ENCODE results near the gene ASAP3.
"Not testable (repeated sequence)": the region's sequence is repeated elsewhere in the genome, so short reads cannot be mapped to it uniquely, and the experiment has no call there.

The ASAP3 gene

DNA sequence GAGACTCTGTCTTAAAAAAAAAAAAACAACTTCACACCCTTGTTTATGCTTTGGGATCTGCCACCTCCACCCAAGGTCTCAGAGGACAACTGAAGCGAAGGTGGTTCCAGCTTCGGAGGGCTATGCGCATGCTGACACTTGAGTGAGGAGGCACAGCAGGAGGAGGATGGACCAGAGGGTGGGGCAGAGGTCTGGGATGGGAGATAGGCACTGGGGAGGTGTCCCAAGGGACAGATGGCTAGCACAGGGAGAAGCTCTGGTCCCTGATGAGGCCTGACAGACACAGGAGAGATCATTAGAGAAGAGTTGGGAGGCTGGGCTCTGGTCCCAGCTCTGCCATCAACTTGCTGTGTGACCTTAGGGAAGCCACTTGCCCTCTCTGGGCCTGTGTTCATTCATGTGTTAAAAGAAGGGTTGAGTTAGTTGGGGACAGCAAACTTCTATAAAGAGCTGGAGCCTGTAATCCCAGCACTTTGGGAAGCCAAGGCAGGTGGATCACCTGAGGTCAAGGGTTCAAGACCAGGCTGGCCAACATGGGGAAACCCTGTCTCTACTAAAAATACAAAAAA, 30.2 kb upstream of the ASAP3 start:
- DNase-seq (ENCODE audit: low spot score) = no peak

DNA sequence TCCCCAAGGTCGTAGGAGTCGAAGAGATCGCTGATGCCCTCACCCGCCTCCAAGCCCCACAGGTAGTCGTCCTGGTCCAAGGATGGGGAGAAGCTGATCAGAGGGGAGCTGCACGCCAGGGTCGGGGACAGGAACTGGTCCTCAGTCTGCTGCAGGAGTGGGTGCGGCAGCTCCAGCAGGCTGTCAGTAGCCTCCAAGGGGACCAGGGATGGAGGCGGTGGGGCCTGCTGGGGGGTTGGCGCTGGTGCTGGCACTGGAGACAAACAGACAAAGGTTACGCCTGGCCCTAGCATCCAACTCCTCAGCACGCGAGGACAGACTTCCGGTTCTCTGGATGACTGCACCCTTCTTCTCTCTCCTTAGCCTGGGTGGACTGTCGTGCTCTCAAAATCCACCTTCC, 25.9 kb upstream of the ASAP3 start:
- DNase-seq (ENCODE audit: low spot score) = no peak

DNA sequence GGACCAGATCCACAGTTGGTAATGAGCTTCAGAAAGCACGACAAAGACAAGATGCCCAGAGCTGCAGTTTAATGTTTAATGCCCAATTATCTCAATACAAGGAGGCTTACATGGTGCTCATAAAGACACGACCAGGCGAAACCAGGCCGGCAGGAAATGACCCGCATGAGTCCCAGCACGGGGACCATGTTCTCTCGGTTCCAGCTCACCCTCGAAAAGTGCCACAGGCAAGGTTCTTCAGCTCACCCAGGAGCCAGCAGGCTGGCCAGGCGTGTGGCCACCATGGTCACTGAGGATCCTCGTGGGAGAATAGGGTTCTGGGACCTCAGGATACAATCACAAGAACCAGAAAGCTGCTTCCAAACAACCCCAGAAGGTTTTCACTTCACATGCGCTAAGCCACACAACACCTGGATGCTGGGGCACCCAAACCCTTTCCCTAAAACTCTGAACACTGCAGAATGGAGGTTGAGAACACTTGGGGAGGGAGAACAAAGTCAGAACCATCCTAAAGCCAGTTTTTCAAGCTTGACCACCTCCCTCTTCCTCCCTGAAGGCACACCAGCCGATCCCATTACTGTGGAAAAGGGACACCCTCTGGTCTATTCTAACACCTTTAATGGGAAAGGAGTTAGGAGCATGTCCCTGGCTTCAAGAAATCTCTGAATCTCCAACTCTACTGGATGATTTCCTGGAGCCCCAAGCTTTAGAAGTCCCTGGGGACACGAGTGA, 22.6 kb upstream of the ASAP3 start:
- DNase-seq (ENCODE audit: low spot score) = no peak

DNA sequence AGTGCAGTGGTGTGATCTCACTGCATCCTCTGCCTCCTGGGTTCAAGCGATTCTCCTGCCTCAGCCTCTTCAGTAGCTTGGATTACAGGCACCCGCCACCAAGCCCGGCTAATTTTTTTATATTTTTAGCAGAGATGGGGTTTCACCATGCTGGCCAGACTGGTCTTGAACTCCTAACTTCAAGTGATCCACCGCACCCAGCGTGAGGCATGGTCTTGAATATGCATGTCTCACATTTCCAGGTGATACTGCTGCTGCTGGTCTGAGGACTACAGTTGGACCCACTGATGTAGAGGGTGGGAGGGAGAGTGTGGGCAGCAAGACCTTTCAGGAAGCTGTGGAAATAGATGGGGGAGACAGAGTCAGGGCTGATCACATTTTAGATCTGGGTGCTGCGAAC, 21.9 kb upstream of the ASAP3 start:
- no peak for DNase-seq (ENCODE audit: low spot score)

DNA sequence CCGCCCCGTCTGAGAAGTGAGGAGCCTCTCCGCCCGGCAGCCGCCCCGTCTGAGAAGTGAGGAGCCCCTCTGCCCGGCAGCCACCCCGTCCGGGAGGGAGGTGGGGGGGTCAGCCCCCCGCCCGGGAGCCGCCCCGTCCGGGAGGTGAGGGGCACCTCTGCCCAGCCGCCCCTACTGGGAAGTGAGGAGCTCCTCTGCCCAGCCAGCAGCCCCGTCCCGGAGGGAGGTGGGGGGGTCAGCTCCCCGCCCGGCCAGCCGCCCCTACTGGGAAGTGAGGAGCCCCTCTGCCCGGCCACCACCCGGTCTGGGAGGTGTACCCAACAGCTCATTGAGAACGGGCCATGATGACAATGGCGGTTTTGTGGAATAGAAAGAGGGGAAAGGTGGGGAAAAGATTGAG, 20.2 kb upstream of the ASAP3 start:
- DNase-seq (ENCODE audit: low spot score) = not testable (repeated sequence)

DNA sequence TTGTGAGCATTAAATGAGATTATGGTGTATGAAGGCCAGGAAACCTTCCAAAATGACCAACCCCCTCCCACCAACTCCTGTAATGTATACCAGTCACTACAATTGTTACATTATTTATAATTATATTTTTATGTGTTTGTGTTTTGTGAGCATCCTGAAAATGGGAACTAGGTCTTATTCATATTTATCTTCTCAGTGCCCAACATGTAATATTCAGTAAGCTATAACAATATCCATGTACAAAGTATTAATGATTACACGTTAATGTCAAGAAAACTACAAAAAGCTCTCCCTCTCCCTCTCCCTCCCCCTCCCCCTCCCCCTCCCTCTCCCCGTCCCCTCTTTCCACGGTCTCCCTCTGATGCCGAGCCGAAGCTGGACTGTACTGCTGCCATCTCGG, 19.0 kb upstream of the ASAP3 start:
- DNase-seq (ENCODE audit: low spot score) = no peak

DNA sequence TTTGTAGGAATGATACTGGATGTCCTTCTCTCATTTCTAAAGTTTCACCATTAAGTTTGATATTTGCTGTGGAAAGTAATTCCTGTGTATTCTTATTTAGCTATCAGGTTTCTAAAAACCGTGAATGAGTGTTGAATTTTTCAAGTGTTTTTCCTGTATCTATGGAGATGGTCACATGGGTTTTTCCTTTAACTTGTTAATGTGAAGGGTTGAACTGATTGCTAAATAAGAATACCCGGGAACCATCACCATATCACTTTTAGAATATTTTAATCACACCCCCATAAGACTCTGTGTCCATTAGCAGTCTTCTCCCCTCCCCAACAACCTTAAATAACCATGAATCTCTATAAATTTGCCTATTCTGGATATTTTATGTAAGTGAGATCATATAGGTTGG, 16.5 kb upstream of the ASAP3 start:
- DNase-seq (ENCODE audit: low spot score) = no peak

DNA sequence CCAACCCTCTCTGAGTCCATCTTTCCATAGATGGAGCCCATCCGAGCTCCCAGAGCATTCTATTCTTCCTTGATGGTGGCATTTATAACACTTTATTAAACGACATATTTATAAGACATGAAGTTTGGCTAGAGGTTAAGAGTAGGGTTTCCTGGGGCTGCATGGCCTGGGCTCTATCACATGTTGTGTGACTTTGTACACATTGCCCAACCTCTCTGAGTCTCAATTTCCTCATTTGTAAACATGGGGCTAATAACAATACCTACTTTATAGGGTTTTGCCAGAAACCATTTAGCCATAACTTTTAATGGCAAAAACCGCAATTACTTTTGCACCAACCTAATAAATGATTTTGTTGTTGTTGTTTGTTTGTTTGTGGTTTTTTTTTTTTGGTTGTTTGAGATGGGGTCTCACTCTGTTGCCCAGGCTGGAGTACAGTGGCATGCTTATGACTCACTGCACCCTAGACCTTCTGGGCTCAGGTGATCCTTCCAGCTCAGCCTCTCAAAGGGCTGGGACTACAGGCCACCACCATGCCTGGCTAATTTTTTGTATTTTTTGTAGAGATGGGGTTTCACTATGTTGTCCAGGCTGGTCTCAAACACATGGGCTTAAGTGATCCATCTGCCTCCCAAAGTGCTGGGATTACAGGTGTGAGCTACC, 13.9 kb upstream of the ASAP3 start:
- no peak for DNase-seq (ENCODE audit: low spot score)

DNA sequence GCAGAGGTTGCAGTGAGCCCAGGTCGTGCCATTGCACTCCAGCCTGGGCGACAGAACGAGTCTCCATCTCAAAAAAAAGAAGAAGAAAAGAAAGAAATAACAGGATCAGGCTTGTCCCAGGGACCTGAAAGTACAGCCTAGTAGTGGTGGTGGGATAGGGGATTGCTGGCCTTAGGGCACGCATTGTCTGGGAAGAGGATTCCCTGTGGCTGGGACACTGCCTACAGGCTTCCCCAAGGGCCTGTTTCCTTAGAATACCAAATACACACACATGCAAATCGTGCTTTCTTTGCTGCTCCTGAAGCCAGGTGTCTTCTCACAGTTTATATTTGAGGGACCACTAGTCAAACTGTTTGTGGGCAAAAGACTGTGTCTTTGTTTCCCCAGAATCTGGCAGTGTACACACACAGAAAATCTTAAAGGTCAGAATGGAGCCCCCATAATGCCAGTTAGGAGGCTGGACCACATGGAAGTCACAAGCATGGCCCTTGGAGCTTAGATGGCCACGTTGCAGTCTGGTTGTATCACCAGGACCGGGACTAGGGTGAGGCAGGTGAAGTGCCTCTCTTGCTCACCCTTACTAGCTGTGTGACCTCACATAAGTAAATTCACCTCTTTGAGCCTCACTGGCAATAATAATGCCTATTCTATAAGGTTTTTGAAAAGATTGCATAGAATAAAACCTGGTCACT, 12.7 kb upstream of the ASAP3 start:
- DNase-seq (ENCODE audit: low spot score) = no peak

DNA sequence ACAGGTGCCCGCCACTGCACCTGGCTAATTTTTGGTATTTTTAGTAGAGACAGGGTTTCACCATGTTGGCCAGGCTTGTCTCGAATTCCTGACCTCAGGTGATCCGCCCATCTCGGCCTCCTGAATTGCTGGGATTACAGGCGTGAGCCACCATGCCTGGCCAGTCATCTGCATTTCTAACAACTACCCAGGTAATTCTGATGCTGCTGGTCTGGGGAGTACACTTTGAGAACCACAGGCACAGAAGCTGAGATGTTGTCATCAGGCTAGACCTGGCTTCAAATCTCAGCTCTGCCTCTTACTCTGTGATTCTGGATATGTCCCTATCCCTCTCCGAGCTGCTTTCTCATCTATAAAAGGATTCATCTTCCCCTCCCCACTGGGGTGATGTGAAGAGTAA, 10.9 kb upstream of the ASAP3 start:
- not testable (repeated sequence) for DNase-seq (ENCODE audit: low spot score)

DNA sequence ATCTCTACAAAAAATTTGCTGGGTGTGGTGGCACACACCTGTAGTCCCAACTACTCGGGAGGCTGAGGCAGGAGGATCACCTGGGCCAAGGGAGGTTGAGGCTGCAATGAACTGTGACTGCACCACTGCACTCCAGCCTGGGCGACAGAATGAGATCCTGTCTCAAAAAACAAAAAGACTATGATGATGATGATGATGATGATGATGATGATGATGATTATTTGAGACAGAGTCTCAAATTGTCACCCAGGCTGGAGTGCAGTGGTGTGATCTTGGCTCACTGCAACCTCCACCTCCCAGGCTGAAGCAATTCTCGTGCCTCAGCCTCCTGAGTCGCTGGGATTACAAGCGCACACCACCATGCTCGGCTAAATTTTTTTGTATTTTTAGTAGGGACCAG, 8.8 kb upstream of the ASAP3 start:
- DNase-seq (ENCODE audit: low spot score) = not testable (repeated sequence)

DNA sequence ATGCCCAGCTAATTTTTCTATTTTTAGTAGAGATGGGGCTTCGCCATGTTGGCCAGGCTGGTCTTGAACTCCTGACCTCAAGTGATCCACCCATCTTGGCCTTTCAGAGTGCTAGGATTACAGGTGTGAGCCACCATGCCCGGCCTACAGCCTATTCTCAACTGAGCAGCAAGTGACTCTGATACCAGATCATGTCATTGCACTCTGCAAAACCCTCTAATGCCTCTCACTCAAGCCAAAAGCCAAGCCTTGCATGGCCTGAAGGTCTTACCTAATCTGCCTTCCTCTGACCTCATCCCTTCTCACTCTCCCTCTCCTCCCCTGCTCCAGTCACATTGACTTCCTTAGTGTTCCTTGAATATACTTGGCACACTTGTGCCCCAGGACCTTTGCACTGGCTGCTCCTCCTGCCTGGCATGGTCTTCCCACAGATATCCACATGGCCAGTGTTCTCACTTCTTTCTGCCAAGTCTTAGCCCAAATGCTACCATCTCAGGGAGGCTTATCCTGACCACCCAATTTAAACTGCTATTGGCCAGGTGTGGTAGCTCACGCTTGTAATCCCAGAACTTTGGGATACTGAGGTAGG, 8.2 kb upstream of the ASAP3 start:
- no peak for DNase-seq (ENCODE audit: low spot score)

DNA sequence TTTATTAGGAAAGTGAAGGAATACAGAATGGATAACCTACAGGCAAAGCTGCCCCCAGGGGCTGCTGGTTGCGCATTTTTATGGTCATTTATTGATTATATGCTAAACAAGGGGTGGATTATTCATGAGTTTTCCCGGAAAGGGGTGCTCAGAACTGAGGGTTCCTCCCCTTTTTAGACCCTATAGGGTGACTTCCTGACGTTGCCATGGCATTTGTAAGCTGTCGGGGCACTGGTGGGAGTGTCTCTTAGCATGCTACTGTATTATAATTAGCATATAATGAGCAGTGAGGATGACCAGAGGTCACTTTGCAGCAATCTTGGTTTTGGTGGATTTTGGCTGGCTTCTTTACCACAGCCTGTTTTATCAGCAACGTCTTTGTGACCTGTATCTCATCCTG, 5.9 kb upstream of the ASAP3 start:
- no peak for DNase-seq (ENCODE audit: low spot score)

DNA sequence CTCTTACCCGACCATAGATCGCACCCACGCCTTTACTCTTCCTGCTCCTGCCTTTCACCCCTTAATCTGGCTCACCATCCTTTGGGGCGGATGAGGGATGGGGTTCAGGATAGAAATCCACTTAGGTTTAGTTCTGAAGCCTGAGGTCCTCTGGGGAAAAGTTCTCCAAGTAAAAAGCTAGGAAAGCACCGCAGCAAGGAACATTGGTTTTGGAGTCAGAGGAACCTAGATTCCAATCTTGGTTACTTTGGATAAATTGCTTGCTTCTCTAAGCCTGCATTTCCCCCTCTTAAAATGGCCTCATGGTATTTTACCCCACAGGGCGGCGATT, 988 bp upstream of the ASAP3 start:
- no peak for DNase-seq (ENCODE audit: low spot score)

DNA sequence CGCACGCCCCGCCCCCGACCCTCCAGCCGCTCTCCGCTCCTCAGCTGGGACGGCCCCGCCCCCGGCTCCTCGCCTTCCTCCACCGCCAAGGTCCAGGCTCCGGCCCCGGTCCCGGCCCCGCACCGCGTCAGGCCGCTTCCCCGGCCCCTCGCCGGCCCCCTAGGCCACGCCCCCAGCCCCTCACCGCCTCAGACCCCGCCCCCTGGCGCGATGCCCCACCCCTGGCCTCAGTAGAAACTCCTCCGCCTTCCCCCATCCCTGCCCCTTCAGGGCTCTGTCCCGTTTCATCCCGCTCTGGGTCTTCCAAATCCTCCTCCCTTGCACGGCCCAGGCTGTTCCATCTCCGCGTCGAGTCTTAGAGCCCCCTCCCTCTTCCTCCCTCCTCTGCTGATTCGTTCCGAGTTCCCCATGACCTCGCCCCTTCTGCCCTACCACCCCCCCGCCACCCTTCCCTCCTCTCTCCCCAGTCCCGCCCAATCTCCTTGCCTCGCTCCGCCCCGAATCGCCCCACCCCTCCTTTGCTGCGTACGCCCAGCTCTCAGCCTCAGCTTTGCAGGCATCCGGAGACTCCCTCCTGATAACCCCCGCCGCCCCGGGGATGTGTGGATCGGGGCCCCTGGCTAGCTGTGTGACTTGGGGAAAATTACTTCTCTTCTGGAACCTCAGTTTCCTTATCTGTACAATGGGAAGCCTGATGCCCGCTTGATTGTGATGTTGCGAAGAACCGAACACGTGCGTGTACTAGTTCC, 448 bp upstream of the ASAP3 start:
- DNase-seq (ENCODE audit: low spot score) = peak; percentile 62

DNA sequence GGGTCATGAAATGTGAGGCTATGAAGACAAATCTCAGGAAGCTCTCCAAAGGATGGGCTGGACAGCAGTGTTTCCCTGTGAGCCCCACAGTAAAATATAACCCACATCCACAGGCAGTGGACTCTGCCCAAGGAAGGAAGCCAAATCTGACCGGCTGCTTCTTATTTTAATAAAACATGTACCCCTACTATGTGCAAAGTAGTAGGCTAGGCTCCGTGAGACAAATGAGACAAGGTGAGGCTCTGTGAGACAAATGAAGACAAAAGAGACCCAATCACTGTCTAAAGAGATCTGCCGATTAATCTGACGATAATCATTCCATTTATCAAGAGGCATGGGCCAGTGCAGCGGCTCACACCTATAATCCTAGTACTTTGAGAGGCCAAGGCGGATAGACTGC, 2.1 kb downstream of the ASAP3 start:
- no peak for DNase-seq (ENCODE audit: low spot score)

DNA sequence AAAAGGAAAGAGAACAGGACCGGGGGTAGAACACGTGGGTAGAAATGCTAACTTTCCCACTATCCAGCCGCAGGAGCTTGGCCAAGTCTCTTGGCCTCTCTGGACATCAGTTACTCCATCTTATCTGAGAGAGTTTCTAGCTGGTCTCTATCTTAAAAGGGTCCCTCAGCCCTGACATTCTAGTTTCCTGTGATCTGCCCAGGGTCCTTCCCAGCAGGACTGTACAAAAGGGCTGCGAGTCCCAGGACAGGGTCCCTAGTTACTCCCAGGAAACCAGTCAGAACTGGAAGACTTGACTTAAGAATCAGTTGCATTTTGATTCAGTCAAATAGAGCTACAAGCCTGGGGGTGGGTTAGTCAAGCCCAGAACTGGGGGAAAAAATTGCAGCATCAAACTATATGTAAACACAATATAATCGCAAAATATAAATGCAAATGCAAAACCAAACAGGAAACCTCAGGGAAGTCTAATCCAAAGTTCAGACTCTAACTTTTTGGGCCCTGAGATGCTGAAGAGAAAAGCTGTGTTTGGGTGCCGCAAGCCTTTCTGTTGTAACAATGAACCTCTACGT, 2.9 kb downstream of the ASAP3 start:
- no peak for DNase-seq (ENCODE audit: low spot score)

DNA sequence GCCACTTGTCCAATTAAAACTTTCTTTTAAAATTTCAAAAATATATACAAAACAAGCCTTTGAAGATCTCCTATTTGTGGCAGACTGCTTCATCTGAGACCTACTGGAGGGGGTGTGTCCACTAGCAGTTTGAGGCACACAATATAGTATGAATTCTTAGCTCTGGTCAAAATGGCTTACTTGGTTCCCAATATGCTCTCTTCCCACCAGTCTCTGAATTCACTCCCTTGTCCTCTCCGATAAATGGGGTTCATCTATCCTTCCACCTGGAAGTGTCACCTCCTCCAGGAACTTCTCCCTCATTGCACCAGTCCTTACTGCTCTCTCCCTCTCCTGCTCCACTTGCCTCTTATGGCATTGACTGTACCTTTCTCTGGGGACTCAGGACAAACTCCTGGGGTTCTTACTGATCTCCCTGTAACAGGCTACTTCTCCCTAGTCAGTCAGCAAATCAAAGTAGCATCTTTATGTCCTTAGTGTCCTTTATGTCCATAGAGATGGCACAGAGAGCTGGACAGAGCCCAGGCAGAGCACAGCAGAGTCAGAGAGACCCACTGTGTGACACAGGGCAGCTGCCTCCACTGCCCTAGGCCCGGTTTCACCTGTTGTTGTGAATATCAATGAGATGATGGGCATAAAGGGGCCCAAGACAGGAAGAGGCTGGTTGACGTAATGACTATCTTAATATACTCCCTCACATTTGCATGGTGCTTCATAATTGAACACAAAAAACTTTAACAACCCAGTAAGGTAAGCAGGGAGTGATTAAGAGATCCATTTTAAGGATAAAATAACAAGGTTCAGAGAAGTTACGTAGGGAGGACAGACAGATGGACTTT, 3.6 kb downstream of the ASAP3 start:
- no peak for DNase-seq (ENCODE audit: low spot score)

DNA sequence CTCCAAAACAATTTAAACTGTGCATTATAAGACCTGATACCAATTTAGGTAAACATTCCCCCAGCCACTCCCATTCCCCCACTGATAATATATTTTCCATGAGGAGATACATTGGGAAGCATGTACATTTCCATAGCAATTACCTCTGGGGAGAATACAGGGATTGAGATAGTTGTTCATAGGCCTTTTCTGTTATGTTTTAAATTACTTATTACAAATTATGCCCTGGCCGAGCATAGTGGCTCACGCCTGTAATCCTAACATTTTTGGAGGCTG, 4.4 kb downstream of the ASAP3 start:
- DNase-seq (ENCODE audit: low spot score) = no peak

DNA sequence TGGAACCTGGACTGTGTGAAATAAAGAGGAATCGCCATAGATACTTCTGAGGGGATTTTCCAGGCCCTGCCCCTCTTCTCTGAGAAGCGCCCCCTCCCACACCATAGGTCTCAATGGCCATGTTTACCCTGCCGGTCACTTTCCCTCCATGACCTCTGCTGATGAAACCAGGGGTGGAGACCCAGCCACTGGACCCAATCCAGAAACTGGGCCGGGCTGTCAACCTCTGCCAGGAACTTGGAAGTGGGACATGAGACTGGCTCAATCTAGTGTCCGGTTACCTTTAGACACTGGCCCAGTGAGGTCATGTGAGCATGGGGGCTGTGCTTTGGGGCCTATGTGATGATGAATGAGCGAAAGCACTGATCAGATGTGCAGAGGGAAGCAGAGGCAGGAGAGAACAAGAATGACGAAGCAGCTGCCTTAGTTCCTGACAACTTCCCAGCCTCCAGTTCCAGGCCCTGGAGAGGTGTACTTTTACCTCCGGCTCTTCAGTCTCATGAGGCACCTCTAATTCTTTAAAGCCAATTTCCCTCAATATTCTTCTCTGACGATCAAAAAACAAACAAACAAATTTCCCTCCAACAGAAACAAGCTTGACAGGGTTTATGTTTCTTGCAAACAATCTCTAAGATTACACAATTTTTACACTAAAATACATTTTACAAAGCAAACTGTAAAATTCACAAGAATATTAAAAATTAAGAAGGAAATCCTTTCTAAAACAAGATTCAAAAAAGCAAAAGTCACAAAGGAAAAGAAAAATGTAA, 4.9 kb downstream of the ASAP3 start:
- no peak for DNase-seq (ENCODE audit: low spot score)

All from pons (tissue), 1 donor.